HG02763 (cell line): ENCODE measurements around the gene SUDS3.

Source experiments
- ATAC-seq: cut with Tn5 transposase; IDR thresholded peaks from one replicate; pipeline ENCODE4 v1.9.1; 2021; ENCODE audit warnings: mild to moderate bottlenecking, moderate library complexity; ENCODE audit not compliant: unreplicated experiment

SUDS3 gene

GRCh38 chr12:118439068-118439467 is 62.7 kb downstream of the SUDS3 start:
- no peak for ATAC-seq

GRCh38 chr12:118446247-118446646 is 69.9 kb downstream of the SUDS3 start:
- no peak for ATAC-seq

GRCh38 chr12:118447181-118447580 is 70.8 kb downstream of the SUDS3 start:
- no peak for ATAC-seq

- no peak for ATAC-seq
Measured at GRCh38 chr12:118448341-118448740, 72.0 kb downstream of the SUDS3 start.

- no peak for ATAC-seq
Measured at GRCh38 chr12:118455327-118455726, 79.0 kb downstream of the SUDS3 start.

GRCh38 chr12:118456741-118457140 is 80.4 kb downstream of the SUDS3 start:
- no peak for ATAC-seq

- ATAC-seq, result no peak
Measured at GRCh38 chr12:118459110-118459509, 82.8 kb downstream of the SUDS3 start.

GRCh38 chr12:118463677-118464076 is 87.3 kb downstream of the SUDS3 start:
- ATAC-seq, result no peak

GRCh38 chr12:118465706-118466105 is 89.4 kb downstream of the SUDS3 start:
- no peak for ATAC-seq
